ENCODE results near the gene CUL1.

Gene CUL1

GRCh38 chr7:148674689-148675088 lies 24.0 kb upstream of the CUL1 start:
- H3K4me1 ChIP-seq (ENCODE audit: control insufficient read depth in 1 of 2, insufficient read depth in 2 of 2, low read length in 2 of 2), result no peaks in the 10 kb centered on the region
- H3K4me3 ChIP-seq (ENCODE audit: low read depth in 1 of 2, low read length in 2 of 2), result no peak overlapping the region
- no peaks in the 10 kb centered on the region for H3K36me3 ChIP-seq (ENCODE audit: control insufficient read depth in 1 of 2, insufficient read depth in 2 of 2, low read length in 2 of 2)
- no peaks in the 10 kb centered on the region for H3K27me3 ChIP-seq (ENCODE audit: low read depth, low read length)
- peaks cover 0 to 6% of the 10 kb centered on the region in 2 donors for H3K9me3 ChIP-seq (ENCODE audit: control insufficient read depth in 1 of 2, low read length in 2 of 2)
- no peak overlapping the region for H3K27ac ChIP-seq (ENCODE audit: low read length)

- no peak overlapping the region for H3K27ac ChIP-seq (ENCODE audit: low read length)
- H3K9me3 ChIP-seq (ENCODE audit: control insufficient read depth in 1 of 2, low read length in 2 of 2), result peaks cover 0 to 6% of the 10 kb centered on the region in 2 donors
- no peaks in the 10 kb centered on the region for H3K27me3 ChIP-seq (ENCODE audit: low read depth, low read length)
- no peak overlapping the region for H3K4me3 ChIP-seq (ENCODE audit: low read depth in 1 of 2, low read length in 2 of 2)
- H3K36me3 ChIP-seq (ENCODE audit: control insufficient read depth in 1 of 2, insufficient read depth in 2 of 2, low read length in 2 of 2), result no peaks in the 10 kb centered on the region
- no peaks in the 10 kb centered on the region for H3K4me1 ChIP-seq (ENCODE audit: control insufficient read depth in 1 of 2, insufficient read depth in 2 of 2, low read length in 2 of 2)
Observed at GRCh38 chr7:148676291-148676690, 22.4 kb upstream of the CUL1 start.

DNA sequence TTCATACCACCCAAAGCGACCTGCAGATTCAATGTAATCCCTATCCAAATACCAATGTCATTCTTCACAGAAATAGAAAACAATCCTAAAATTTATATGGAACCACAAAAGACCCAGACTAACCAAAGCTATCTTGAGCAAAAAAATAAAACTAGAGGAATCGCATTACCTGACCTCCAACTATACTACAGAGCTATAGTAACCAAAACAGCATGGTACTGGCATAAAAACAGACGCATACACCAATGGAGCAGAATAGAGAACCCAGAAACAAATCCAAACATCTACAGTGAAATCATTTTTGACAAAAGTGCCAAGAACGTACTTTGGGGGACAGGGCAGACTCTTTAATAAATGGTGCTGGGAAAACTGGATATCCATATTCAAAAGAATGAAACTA lies 16.9 kb upstream of the CUL1 start:
- H3K9me3 ChIP-seq (ENCODE audit: control insufficient read depth in 1 of 2, low read length in 2 of 2), result no peaks in the 10 kb centered on the region
- no peak overlapping the region for H3K27ac ChIP-seq (ENCODE audit: low read length)
- H3K36me3 ChIP-seq (ENCODE audit: control insufficient read depth in 1 of 2, insufficient read depth in 2 of 2, low read length in 2 of 2), result no peaks in the 10 kb centered on the region
- H3K4me3 ChIP-seq (ENCODE audit: low read depth in 1 of 2, low read length in 2 of 2), result no peak overlapping the region
- no peaks in the 10 kb centered on the region for H3K4me1 ChIP-seq (ENCODE audit: control insufficient read depth in 1 of 2, insufficient read depth in 2 of 2, low read length in 2 of 2)
- H3K27me3 ChIP-seq (ENCODE audit: low read depth, low read length), result no peaks in the 10 kb centered on the region

- Histone ChIP-seq H3K4me3 (ENCODE audit: low read depth in 1 of 2, low read length in 2 of 2) (no peak overlapping the region), H3K4me1 (ENCODE audit: control insufficient read depth in 1 of 2, insufficient read depth in 2 of 2, low read length in 2 of 2) (no peaks in the 10 kb centered on the region), H3K9me3 (ENCODE audit: control insufficient read depth in 1 of 2, low read length in 2 of 2) (no peaks in the 10 kb centered on the region), H3K27ac (ENCODE audit: low read length) (no peak overlapping the region), H3K27me3 (ENCODE audit: low read depth, low read length) (no peaks in the 10 kb centered on the region), H3K36me3 (ENCODE audit: control insufficient read depth in 1 of 2, insufficient read depth in 2 of 2, low read length in 2 of 2) (no peaks in the 10 kb centered on the region)
Observed at GRCh38 chr7:148684289-148684830, 14.3 kb upstream of the CUL1 start.

DNA sequence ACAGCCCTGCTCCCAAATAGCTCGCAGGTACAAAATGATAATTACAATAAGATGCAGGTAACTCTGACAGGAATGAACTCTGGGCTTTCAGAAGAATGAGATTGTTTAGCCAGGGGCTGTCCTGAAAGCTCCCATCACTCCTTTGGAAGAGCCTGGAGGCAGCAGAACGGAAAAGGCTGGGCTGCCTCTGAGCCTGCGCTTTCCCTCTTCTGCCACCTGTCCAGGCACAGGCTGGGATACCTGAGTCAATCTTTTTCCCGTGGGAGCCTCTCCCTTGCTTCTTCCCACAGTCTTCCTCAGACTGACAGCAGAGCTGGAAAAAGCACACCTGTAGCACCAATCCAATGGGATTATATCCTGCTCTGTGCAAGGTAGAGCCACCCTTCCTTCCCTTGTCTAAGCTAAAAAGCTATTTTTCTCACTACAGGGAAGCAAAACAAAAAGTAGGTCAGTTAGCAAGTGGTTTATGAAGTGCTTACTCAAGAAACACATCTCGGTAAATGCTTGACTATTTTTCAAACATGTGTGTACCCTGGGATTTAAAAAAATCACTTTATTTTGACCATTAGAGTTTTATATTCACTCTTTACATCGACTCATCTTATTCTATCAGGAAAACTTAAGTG lies 12.3 kb upstream of the CUL1 start:
- Histone ChIP-seq H3K27me3 (ENCODE audit: low read depth, low read length) (no peaks in the 10 kb centered on the region), H3K9me3 (ENCODE audit: control insufficient read depth in 1 of 2, low read length in 2 of 2) (no peaks in the 10 kb centered on the region), H3K4me3 (ENCODE audit: low read depth in 1 of 2, low read length in 2 of 2) (no peak overlapping the region), H3K4me1 (ENCODE audit: control insufficient read depth in 1 of 2, insufficient read depth in 2 of 2, low read length in 2 of 2) (no peaks in the 10 kb centered on the region), H3K36me3 (ENCODE audit: control insufficient read depth in 1 of 2, insufficient read depth in 2 of 2, low read length in 2 of 2) (no peaks in the 10 kb centered on the region), H3K27ac (ENCODE audit: low read length) (no peak overlapping the region)

DNA sequence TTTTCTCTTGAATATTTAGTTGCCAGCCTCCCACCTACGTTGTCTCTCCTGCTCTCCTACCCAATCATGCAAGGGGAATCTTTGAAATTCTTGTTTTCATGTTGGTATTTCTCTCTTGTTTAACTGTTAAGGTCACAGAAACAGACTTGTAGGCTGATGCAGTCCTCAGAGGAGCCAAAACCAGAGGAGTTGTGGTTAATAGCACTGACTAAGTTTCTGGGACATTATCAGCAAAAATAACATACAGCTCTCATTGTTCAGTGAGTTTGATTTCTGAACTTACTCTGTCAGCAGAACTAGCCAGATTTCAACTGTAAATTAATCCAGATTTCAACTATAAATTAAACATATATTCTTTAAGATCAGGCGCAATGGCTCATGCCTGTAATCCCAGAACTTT lies 11.1 kb upstream of the CUL1 start:
- Histone ChIP-seq H3K36me3 (ENCODE audit: control insufficient read depth in 1 of 2, insufficient read depth in 2 of 2, low read length in 2 of 2) (no peaks in the 10 kb centered on the region), H3K4me3 (ENCODE audit: low read depth in 1 of 2, low read length in 2 of 2) (no peak overlapping the region), H3K27me3 (ENCODE audit: low read depth, low read length) (no peaks in the 10 kb centered on the region), H3K27ac (ENCODE audit: low read length) (no peak overlapping the region), H3K9me3 (ENCODE audit: control insufficient read depth in 1 of 2, low read length in 2 of 2) (no peaks in the 10 kb centered on the region), H3K4me1 (ENCODE audit: control insufficient read depth in 1 of 2, insufficient read depth in 2 of 2, low read length in 2 of 2) (no peaks in the 10 kb centered on the region)

DNA sequence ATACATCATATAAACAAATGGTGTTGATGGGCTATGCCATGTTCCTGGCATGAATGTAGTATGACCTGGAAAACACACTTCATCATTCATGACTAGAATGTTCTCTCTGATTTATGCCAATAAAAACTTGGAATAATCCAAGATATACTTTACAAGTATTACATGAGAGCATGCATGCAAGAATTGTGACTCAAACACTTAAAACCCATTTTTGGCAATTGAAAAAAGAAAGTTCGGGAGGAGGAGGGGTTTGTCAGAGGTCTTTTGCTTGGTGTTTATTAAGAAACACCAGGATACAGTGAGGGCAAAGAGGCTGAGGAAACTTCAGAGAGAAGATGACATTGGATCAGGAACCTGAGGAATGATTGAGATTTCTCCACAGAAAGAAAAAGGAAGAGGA lies 10.2 kb upstream of the CUL1 start:
- Histone ChIP-seq H3K36me3 (ENCODE audit: control insufficient read depth in 1 of 2, insufficient read depth in 2 of 2, low read length in 2 of 2) (no peaks in the 10 kb centered on the region), H3K27ac (ENCODE audit: low read length) (no peak overlapping the region), H3K4me3 (ENCODE audit: low read depth in 1 of 2, low read length in 2 of 2) (no peak overlapping the region), H3K27me3 (ENCODE audit: low read depth, low read length) (no peaks in the 10 kb centered on the region), H3K4me1 (ENCODE audit: control insufficient read depth in 1 of 2, insufficient read depth in 2 of 2, low read length in 2 of 2) (no peaks in the 10 kb centered on the region), H3K9me3 (ENCODE audit: control insufficient read depth in 1 of 2, low read length in 2 of 2) (no peaks in the 10 kb centered on the region)

- Histone ChIP-seq H3K27me3 (ENCODE audit: low read depth, low read length) (no peaks in the 10 kb centered on the region), H3K9me3 (ENCODE audit: control insufficient read depth in 1 of 2, low read length in 2 of 2) (no peaks in the 10 kb centered on the region), H3K36me3 (ENCODE audit: control insufficient read depth in 1 of 2, insufficient read depth in 2 of 2, low read length in 2 of 2) (no peaks in the 10 kb centered on the region), H3K27ac (ENCODE audit: low read length) (no peak overlapping the region), H3K4me3 (ENCODE audit: low read depth in 1 of 2, low read length in 2 of 2) (no peak overlapping the region), H3K4me1 (ENCODE audit: control insufficient read depth in 1 of 2, insufficient read depth in 2 of 2, low read length in 2 of 2) (peaks cover 0 to 3% of the 10 kb centered on the region in 2 donors)
Observed at GRCh38 chr7:148693651-148694050, 5.1 kb upstream of the CUL1 start.

- Histone ChIP-seq H3K4me3 (ENCODE audit: low read depth in 1 of 2, low read length in 2 of 2) (no peak overlapping the region), H3K36me3 (ENCODE audit: control insufficient read depth in 1 of 2, insufficient read depth in 2 of 2, low read length in 2 of 2) (no peaks in the 10 kb centered on the region), H3K27ac (ENCODE audit: low read length) (no peak overlapping the region), H3K27me3 (ENCODE audit: low read depth, low read length) (no peaks in the 10 kb centered on the region), H3K4me1 (ENCODE audit: control insufficient read depth in 1 of 2, insufficient read depth in 2 of 2, low read length in 2 of 2) (peaks cover 0 to 3% of the 10 kb centered on the region in 2 donors), H3K9me3 (ENCODE audit: control insufficient read depth in 1 of 2, low read length in 2 of 2) (no peaks in the 10 kb centered on the region)
Observed at GRCh38 chr7:148694631-148695030, 4.1 kb upstream of the CUL1 start.

DNA sequence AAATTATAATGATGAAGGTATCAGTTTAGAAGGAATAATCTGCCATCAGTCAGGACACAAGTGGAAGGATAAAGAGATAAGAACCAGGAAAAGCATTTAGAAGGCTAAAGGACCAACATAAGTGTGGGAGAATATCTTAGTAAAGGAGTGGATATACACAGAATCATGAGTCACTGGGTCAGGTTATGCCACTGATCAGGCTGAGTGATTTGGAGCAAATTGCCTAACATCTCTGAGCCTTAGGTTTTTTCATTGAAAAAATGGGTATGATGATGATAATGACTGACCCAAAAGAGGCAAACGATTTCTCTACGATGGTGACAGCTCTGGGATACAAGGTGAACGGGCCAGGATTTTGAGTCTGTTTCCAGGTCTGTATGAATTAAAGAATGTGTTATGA lies 2.8 kb upstream of the CUL1 start:
- Histone ChIP-seq H3K27ac (ENCODE audit: low read length) (no peak overlapping the region), H3K36me3 (ENCODE audit: control insufficient read depth in 1 of 2, insufficient read depth in 2 of 2, low read length in 2 of 2) (no peaks in the 10 kb centered on the region), H3K4me1 (ENCODE audit: control insufficient read depth in 1 of 2, insufficient read depth in 2 of 2, low read length in 2 of 2) (peaks cover 7 to 9% of the 10 kb centered on the region in 2 donors), H3K27me3 (ENCODE audit: low read depth, low read length) (no peaks in the 10 kb centered on the region), H3K9me3 (ENCODE audit: control insufficient read depth in 1 of 2, low read length in 2 of 2) (no peaks in the 10 kb centered on the region), H3K4me3 (ENCODE audit: low read depth in 1 of 2, low read length in 2 of 2) (no peak overlapping the region)

DNA sequence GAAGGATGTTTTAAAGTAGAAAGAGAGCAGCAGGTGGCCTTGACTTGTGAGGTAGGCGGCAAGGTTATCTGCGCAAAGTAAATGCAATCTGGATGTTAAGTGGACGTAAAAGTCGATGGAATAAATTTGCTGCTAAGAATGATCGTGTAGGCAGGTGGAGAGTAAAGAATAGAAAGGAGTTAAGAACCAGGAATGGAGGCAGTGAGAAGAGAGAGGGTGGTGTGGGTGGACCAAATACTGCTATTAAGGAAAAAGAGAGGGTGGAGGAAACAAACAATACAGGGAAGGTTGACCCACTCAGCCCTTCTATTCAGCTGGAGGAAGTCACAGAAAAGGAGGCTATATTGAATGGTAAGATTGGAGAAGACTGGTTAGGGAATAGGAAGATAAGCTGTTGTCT lies 1.9 kb upstream of the CUL1 start:
- Histone ChIP-seq H3K36me3 (ENCODE audit: control insufficient read depth in 1 of 2, insufficient read depth in 2 of 2, low read length in 2 of 2) (no peaks in the 10 kb centered on the region), H3K27ac (ENCODE audit: low read length) (peak overlapping the region; percentile 84), H3K4me3 (ENCODE audit: low read depth in 1 of 2, low read length in 2 of 2) (no peak overlapping the region), H3K4me1 (ENCODE audit: control insufficient read depth in 1 of 2, insufficient read depth in 2 of 2, low read length in 2 of 2) (peaks cover 15 to 18% of the 10 kb centered on the region in 2 donors), H3K27me3 (ENCODE audit: low read depth, low read length) (no peaks in the 10 kb centered on the region), H3K9me3 (ENCODE audit: control insufficient read depth in 1 of 2, low read length in 2 of 2) (no peaks in the 10 kb centered on the region)
